DMS53 (cell line): ENCODE data around the gene SLC9C2.
"Not testable (repeated sequence)": the region's sequence is repeated elsewhere in the genome, so short reads cannot be mapped to it uniquely, and the experiment has no call there.

Experiments
- DNase-seq: peaks from one replicate; lab custom pipeline; 2025; lab: John Stamatoyannopoulos, UW

Gene SLC9C2

DNA sequence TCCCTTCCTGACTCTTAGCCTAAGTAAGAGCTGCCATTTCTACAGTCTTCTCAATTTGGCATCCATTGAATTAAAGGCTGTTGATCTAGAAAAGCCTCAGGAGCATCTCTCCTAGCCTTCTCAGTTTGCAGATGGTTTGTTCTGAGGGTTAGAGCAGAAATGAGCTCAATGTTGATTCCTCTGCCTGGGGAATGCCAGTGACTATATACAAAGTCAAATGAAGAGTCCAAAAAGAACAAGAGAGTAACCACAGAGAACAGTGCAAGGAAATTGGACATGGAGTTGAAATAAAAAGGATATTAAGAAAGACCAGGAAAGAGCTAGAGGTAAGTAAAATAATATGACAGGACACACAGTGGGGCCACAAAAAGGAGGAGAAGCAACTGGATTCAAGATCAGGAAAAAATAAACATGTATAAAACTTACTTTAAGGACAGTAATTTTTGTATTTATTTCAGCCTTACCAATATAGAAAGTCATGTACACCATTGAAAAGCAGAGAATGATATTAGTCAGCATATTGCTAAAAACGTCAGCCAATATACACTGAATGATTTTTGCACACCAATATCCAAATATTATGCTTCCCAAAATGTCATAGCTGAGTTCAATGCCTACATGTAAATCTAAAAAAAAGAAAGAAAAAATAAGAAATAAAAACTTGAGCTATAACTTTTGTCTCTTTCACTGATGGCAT is 21.3 kb downstream of the SLC9C2 start:
- DNase-seq: no peak

DNA sequence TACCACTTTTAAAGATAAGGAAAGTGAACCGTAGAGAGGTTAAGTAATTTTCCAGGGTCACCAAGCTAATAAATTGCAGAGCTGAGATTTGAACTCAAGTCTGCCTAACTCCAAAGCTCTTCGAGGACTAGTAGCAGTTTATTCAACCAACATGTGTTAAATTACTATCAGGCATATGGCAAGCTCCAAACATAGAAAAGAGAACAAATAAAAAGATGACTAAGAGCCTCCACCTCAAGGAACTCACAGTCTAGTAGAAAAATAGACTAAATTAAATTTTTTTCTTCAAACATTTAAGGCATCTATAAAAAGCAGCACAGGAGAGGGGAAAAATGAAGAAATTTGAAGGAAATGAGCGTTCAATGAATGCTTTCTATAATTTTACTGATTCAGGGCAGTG is 22.2 kb downstream of the SLC9C2 start:
- DNase-seq: no peak

DNA sequence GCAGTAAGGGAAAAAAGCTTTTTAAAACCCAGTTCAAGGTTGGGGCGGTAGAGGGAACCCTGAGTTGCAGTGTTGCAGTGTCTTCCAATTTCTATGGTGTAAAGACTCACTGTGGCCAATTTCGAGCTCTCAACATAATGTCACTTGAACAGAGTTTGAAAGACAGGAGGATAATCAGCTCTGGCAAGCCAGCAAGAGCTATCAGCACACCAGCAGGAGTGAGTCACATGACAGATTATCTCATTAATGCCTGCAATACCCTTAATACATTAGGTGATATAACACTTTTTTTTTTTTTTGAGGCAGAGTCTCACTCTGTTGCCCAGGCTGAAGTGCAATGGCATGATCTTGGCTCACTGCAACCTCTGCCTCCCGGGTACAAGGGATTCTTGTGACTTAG is 22.8 kb downstream of the SLC9C2 start:
- DNase-seq: no peak

DNA sequence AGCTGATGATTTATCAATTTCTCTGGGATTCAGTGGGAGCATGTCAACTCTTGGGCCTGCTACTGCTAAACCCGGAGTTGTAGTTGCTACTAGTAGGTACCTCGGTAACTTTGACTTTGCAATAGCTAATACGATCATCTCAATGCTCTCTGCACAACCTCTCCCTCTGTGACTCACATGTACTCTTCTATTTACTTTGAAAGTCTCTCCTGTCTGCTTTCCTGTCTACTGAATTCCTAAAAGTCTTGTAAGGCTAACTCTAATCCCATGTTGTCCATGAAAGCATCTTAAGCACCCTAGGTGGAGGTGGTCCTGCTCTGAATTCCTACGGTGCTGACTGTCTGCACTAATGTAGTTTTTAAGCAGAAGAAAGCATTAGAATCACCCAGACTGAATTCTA is 29.3 kb downstream of the SLC9C2 start:
- no peak for DNase-seq

DNA sequence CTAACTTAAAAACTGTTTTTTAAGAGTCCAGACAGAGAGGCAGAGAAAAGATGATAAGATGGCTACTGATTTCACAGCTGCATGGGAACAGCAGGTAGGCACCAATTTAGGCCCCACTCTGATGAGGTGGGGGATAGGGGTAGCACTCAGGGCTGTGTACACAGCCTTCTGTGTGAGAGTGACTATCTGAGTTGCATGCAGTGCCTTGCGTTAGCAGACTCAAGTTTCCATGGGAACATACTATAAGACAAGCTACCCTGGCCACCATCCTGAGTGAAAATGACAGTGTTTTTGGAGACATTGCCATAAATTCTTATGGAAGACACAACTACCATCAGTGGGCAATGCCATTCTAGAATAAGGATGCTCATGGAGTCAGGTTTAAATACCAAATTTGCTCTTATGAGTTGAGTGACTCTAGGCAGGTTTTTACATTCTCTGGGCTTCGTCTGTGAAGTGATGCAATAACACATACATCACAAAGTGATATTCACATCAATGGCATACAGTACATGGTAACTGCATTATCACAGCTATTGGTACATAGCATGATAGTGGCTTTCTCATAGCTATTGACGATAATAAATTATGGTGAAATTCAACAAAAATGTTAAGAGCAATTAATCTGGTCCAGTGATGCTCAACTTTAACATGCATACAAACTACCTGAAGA is 30.5 kb downstream of the SLC9C2 start:
- no peak for DNase-seq

DNA sequence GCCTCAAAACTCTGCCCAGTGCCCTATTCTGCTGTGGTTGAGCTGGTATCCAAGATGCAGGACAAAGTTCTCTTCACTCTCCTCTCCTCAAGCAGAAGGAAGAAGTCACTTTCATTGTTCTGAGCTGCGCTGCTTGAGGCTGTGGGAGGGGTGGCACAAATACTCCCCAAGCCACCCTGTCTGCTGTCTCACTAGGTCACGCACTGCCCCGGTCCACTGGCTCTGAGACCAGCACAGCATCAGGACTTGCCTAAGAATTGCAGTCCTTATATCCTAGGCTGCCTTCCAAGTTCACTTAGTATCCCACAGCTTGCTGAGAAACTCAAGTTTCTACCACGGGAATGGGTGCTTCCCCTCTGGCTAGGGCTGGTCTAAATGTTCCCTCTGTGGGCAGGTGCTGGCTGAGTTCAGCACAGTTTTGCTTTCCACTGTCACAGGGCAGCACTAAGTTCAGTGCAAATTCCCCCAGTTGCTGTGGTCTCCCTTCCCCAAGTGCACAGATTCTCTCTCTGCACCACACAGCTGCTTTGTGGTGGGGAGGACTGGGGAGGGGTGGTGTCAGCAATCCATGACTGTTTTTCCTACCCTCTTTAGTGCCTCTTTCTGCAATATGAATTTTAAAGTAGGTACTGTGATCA is 32.4 kb downstream of the SLC9C2 start:
- peak; percentile 21 for DNase-seq

DNA sequence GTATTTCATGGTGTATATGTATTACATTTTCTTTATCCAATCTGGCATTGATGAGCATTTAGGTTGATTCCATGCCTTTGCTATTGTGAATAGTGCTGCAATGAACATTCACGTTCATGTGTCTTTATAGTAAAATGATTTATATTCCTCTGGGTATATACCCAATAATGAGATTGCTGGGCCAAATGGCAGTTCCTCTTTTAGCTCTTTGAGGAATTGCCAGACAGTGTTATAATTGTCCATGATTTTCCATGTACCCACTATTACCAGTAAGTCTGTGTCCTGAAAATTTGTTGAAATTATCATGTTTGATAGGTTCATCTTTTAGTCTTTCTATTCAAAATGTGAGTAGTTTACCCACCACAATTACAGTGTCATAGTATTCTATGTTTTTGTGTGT is 34.4 kb downstream of the SLC9C2 start:
- DNase-seq: no peak

DNA sequence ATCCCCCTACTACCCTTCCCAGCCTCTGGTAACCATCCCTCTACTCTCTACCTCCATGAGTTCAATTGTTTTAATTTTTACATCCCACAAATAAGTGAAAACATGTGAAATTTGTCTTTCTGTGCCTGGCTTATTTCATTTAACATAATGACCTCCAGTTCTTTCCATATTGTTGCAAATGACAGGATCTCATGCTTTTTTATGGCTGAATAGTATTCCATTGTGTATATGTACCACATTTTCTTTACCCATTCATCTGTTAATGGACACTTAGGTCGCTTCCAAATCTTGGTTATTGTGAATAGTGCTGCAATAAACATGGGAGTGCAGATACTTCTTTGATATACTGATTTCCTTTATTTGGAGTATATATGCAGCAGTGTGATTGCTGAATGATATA is 39.0 kb downstream of the SLC9C2 start:
- not testable (repeated sequence) for DNase-seq

DNA sequence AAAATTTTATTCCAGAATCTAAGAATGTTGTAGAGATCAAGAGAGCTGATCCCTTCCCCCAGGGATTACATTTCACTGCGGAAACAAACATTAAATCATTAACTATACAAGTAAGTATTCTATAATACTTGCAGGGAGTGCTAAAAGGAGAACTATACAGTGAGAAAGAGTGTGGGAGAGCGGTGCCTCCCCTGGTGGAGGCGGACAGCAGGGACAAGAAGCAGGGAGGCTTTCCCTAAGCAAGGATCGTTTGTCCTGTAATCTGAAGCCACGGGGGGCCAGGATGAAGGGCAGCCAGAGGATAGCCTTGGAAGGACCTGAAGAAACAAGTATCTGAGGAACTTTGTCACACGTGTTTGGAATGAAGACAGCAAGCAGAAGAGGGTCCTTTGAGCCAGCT is 40.1 kb downstream of the SLC9C2 start:
- DNase-seq: peak; percentile 2

DNA sequence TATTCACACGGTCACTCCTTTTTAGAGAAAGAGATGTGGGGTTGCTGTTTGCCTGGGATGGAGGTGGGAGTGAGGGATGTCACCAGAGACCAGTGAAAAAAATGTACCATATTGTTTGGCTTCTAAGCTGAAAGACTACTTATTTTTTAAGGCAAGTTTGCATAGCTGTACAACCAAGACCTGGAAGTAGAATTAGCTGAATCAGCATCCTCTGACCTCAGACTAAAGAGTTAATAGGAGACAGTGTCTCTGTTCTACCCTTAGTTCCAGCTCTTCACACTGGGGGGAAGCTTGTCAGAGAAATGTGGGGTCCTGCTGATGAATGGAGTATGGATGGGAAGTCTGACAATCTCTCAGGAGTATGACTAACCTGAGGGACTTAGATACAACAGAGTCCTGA is 41.6 kb downstream of the SLC9C2 start:
- no peak for DNase-seq

DNA sequence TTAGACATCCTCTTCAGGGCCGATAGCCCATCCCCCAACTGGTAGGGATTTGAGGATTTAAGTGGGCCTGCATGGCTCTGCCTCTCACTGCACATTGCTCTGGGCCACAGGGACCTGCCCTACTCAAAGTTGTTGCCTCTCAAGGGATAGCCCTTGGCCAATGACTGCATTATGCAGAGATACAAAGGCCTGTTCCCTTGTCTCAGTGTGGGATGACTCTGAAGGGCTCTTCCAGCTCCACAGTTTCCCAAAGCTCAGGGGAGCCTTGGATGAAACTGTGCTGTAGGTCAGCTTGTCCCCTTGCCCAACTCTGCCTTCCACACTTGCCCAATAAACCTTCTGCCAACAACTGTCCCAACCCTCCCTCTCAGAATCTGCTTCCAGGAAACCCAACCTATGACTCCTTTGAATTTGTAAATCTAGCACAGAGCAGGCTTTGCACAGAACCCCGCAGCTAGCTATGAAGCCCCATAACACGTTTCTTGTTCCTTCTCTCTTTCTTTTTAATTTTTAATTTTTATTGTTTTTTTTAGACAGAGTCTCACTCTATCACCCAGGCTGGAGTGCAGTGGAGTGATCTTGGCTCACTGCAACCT is 42.5 kb downstream of the SLC9C2 start:
- no peak for DNase-seq

DNA sequence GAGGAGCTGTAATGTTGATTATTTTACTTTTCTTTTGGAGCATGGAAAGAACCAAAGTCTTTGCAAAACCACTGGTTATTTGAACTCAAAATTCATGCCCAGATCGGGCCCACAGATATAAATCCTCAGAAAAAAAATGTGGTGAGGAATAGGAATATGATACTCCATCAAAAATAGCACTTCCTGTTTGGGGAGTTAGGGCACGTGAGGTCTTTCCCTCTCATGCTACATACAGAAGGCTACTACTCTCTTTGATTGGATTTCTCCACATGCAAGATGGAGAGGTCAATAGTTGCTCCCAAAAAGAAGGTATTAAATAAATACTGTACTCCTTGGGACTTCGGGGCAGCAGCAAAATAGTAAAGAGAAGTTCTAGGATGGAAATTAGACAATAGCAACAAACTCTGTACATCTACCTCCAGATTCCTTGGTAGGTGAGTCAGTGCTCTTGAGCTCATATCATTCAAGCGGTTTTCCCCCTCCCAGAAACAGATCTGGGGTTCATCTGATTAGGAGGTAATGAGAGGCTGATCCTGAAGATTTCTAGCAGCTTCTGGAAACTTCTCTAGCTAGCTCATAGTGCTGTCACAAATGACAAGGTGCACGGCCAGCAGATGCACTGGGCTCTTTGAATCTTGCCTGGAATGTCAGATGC is 47.1 kb downstream of the SLC9C2 start:
- peak; percentile 13 for DNase-seq

DNA sequence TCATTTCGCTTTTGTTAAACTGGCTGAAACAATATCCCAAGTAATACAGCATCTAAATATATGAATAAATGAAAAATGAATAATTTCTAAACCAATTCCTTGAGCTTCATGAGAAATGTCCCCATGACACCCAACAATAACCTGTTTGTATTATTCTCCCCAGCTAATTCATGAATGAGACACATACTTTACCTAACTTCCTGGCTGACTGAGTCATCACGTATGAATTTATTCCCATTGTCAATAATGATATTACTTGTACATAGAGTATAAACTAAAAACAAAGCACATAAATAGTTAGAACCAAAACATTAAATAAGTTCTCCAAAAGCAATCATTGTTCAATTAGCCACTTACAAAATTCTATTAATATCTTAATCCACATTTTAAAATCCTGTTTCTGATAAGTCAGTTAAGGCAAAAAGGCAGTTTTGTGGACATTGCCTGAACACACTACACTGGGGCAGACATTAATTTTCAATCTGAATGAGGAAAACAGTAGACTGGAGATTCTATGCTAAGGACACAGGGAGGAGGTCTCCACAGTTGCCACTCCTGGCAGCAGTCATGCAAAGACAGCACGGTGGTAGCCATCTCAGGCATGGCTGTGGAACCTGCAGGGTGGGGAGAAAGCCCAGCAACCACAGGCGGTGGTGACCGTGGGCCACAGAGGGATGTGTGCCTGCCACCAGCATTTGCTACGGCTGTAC is 48.2 kb downstream of the SLC9C2 start:
- DNase-seq: peak; percentile 38

DNA sequence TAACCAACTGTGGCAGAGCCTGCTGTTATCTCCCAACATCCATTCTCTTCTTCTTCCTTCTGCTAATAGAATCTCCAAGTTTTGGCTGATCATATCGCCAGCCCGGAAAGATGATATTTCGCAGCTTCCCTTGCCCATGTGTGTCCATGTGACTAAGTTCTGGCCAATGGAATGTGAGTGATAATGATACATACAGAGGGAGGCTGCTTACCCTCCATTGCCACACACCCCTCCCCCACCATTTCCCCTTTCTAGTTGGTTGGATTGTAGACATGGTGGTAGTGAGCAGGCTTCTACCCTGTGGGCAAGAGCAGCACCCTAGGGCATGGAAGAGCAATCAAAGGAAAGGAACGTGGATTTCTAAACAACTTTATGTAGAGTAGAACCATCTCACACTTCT is 48.8 kb downstream of the SLC9C2 start:
- DNase-seq: no peak

DNA sequence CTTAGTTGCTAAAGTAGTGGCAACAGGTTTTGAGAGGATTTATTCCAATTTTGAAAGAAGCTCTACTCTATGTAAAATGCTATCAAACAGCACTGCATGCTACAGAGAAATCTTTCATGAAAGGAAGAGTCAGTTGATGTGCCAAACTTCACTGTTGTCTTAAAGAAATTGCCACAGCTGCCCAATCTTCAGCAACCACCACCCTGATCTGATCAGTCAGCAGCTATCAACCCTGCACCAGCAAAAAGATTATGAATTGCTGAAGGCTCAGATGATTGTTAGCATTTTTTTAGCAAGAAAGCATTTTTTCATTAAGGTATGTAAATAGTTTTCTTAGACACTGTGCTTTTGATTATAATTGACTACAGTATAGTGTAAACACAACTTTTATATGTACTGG is 49.6 kb downstream of the SLC9C2 start:
- no peak for DNase-seq

DNA sequence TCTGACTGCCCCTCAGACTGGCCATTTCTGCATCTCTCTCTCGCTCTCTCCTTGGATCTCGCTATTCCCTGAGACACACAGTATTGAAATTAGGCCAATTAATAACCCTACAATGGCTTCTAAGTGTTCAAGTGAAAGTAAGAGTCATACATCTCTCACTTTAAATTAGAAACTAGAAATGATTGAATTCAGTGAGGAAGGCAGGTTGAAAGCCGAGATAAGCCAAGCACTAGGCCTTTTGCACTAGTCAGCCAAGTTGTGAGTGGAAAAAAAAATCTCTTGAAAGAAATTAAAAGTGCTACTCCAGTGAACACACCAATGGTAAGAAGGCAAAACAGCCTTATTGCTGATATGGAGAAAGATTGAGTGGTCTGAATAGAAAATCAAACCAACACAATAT is 51.2 kb downstream of the SLC9C2 start:
- no peak for DNase-seq

DNA sequence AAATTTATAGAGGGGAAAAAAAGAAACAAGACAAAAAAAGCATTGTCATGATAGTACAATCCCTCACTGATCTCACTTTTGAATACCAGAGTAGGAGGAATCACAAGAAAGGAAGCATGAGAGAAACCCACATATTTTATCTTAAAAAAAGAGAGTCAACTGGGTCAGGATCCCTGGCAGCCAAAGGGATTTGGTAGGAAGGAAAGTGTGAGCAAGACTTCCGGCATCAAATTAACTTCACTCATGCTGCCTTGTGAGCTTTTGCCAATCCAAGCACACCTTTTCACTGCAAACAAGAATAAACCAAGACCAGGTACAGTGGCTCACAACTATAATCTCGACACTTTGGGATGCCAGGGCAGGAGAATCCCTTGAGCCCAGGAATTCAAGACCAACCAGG is 53.1 kb downstream of the SLC9C2 start:
- no peak for DNase-seq

DNA sequence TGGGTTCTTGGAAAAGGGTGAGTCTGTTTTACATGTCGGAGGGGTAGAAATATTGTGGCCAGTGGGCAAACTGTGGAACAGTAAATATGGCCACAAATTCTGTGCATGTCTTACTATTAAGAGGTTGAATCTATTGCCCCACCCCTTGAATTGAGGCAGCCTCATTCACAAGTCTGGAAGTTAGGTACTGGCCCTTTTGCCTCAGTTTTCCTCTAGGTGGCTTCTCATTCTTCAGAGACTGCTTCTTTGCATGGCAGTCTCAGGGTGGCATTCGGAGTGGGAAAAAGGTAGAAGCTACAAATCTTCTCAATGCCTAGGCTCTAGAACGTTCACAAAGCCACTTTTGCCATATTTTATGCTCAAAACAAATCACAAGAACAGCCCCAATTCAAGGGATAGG is 57.2 kb downstream of the SLC9C2 start:
- DNase-seq: no peak

DNA sequence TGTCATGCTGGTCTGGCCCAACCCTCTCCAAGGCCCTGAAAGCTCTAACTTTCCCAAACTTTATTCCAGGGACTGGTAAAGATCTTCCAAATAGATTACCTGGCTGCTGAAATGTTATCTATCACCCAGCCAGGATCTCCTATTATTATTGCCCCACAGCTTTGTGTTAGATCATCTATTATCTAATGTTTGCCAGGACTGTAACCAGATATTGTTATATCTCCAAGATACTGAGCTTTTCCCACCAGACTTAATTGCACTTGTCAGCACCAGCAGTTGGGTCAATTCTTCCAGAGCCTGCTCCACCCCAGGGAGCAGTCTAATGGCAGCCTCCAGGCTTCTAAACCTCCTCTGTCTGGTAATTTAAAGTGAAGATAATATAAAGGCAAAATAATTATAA is 66.6 kb downstream of the SLC9C2 start:
- no peak for DNase-seq

DNA sequence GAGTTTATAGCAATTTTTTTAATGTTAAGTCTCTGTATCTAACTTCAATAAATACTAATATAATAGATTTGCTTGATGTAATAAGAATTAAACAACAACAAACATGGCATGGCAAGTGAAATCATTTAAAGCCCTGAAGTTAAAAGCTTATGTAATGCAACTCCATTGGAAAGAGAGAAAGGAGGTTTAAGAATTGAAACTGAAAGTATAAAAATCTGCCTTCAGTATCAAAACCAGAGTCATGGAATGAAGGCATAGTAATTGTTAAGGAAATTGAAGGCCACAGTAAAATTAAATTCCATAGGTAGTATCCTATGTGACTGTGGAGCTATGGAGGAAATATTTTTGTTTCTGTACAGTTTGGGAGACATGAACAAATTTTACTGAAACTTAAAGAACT is 70.6 kb downstream of the SLC9C2 start:
- no peak for DNase-seq

DNA sequence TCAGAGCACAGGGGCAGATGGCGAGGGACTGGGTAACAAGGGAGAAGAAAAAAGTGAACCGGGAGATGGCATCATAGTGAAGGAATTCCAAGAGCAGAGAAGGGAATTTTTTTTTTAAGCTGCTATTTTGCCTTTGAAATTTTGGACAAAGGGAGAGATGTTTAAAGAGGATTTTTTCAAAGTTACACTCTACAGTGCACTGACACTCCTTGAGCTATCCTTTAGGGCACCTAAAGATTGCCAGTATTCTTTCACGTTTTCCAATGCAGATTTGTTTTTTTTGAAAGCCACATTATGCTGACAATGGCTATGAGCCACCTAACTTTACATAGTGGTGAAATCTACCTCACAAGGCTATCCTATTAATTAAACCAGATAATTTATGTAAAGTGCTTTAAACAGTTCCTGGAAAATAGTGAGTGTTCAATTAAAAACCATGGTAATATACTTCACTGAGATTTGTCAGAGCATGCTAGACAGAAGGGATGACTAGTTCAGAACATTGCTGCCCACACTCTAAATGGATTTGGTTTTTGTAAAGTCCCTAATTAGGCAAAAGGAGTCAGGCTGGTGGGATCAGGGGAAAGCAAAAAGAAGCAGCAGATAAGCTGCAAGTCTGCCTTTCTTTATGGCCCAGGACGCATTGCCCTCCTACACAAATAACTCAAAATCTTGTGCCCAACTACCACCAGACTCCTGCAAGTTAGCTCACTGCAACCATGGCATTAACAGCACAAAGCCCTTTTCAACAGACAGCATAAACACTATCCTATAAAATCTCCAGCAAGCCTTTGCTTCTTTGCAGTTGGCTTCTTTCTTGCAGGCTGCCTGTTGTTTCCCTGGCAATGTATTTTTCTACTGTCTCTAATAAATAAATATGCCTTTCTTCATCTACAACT is 71.8 kb downstream of the SLC9C2 start:
- DNase-seq: no peak
